Breast epithelium (tissue), 4 donors: ENCODE measurements around the gene SMCR8. TPM values are rescaled to one million over a fixed set of nuclear protein-coding genes. Genes with fewer than 3 reads are reported as not detected.

Experiments
- DNase-seq, 2 donors: peaks; one replicate each; pipeline ENCODE4 v3.0.0-alpha.2; 2019; ENCODE audit warnings: low spot score in 2 of 2
- H3K27ac ChIP-seq, 2 donors: fragments of 200-600 bp; sonication (generic) in 1 of 2; one replicate each; pipeline ENCODE4 v1.5.1; 2016 to 2019; ENCODE audit warnings: mild to moderate bottlenecking in 1 of 2
- H3K27me3 ChIP-seq, 2 donors: fragments of 200-600 bp; sonication (generic) in 1 of 2; one replicate each; pipeline versions ENCODE4 v1.5.1 to v1.6.0; 2017 to 2019; ENCODE audit warnings: control low read depth in 1 of 2, mild to moderate bottlenecking in 1 of 2
- H3K36me3 ChIP-seq: fragments of 200-600 bp; one replicate; pipeline ENCODE4 v1.5.1; 2019
- H3K4me1 ChIP-seq, 2 donors: fragments of 200-600 bp; sonication (generic); one replicate each; pipeline ENCODE4 v1.5.1; 2016 to 2019; ENCODE audit warnings: control low read depth in 1 of 2
- H3K4me3 ChIP-seq, 3 donors: fragments of 200-600 bp; sonication (generic); 1 replicate in 2 of 3; 2 replicates in 1 of 3; pipeline ENCODE4 v1.5.1; 2016 to 2019; ENCODE audit warnings: mild to moderate bottlenecking in 3 of 3, moderate library complexity in 2 of 3
- H3K9me3 ChIP-seq, 2 donors: fragments of 200-600 bp; sonication (generic) in 1 of 2; one replicate each; pipeline ENCODE4 v1.5.1; 2016 to 2019; ENCODE audit warnings: control low read depth in 1 of 2
- POLR2A ChIP-seq: fragments of 450-650 bp; IDR thresholded peaks from one replicate; pipeline ENCODE4 v1.6.1; 2016; ENCODE audit warnings: antibody characterized with exemption, mild to moderate bottlenecking, moderate library complexity
- POLR2AphosphoS5 ChIP-seq, 3 donors: sonication (generic); formaldehyde crosslinking; IDR thresholded peaks; one replicate each; pipeline ENCODE4 v1.6.1; 2017; ENCODE audit warnings: antibody characterized with exemption in 3 of 3
- intact Hi-C: fragments of 100-400 bp; cut with DNase I; formaldehyde crosslinking; loops from one replicate; pipeline ENCODE4 v1.15.1; 2023; ENCODE audit warnings: low total_unique reads
- total RNA-seq, 3 donors: library from RNA; depleted of rRNA; stranded (reverse); fragments of >200 nt; gene quantifications; one replicate each; pipeline ENCODE4 v1.1.0, GENCODE V29; 2016
- TF ChIP-seq, protein P1 (sequence below), 3 donors: fragments of 450-650 bp; IDR thresholded peaks; one replicate each; pipeline ENCODE4 v1.5.1; 2016 to 2017; ENCODE audit warnings: antibody characterized with exemption in 3 of 3, mild to moderate bottlenecking in 3 of 3, moderate library complexity in 3 of 3

Gene SMCR8
- total RNA-seq, 3 donors from 2014 or later = 16.4 to 20.9 (median 16.8) TPM

DNA sequence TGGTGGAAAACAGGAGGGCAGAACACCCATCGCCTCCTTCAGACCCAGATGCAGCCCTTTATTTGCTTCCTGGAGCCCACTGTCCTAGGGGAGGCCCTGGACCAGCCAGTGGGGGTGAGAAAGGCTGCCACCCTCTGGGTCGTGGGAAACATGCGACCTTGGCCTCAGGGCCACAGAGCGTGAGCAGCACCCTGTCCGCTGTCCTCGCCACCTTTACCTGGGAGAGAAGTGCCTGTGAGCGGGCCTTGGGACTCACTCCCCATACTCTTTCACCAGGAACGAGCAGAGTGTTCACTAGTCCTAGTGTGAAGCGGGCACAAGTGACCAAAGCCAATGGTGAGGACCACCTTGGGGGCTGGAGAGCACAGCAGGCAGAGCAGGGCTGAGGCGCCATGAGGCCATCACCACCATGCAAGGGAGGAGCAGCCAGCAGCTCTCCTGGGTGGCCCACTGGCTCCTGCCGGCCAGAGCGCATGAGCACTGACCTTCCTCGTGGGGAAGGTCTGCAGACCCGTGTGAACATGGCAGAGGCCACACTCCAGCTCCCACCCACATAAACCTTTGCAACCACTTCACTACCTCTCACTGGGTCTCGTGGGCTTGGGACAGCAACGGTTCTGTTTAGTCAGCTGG, 8.5 kb downstream of the SMCR8 start:
- H3K4me1 ChIP-seq = peaks cover 9 to 25% of the 10 kb centered on the region in 2 donors
- no peak for DNase-seq
- TF ChIP-seq, protein P1, sequence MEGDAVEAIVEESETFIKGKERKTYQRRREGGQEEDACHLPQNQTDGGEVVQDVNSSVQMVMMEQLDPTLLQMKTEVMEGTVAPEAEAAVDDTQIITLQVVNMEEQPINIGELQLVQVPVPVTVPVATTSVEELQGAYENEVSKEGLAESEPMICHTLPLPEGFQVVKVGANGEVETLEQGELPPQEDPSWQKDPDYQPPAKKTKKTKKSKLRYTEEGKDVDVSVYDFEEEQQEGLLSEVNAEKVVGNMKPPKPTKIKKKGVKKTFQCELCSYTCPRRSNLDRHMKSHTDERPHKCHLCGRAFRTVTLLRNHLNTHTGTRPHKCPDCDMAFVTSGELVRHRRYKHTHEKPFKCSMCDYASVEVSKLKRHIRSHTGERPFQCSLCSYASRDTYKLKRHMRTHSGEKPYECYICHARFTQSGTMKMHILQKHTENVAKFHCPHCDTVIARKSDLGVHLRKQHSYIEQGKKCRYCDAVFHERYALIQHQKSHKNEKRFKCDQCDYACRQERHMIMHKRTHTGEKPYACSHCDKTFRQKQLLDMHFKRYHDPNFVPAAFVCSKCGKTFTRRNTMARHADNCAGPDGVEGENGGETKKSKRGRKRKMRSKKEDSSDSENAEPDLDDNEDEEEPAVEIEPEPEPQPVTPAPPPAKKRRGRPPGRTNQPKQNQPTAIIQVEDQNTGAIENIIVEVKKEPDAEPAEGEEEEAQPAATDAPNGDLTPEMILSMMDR (IDR thresholded peaks at IDR 0.05) = no peak
- TF ChIP-seq POLR2A (no peak), POLR2AphosphoS5 (IDR thresholded peaks at IDR 0.05) (no peak)
- no peak overlapping the region for H3K27ac ChIP-seq
- peaks cover 11% of the 10 kb centered on the region for H3K36me3 ChIP-seq
- intact Hi-C loops = no loop called here
- no peak overlapping the region for H3K4me3 ChIP-seq
- no peaks in the 10 kb centered on the region for H3K27me3 ChIP-seq
- H3K9me3 ChIP-seq = no peaks in the 10 kb centered on the region

GRCh38 chr17:18324140-18325050, 9.3 kb downstream of the SMCR8 start:
- H3K4me3 ChIP-seq = no peak overlapping the region
- DNase-seq = no peak
- H3K36me3 ChIP-seq = peaks cover 11% of the 10 kb centered on the region
- no peaks in the 10 kb centered on the region for H3K27me3 ChIP-seq
- intact Hi-C loops = no loop called here
- no peak overlapping the region for H3K27ac ChIP-seq
- no peaks in the 10 kb centered on the region for H3K9me3 ChIP-seq
- TF ChIP-seq, protein P1 (IDR thresholded peaks at IDR 0.05) = no peak
- no peak for TF ChIP-seq POLR2A
- no peak for TF ChIP-seq POLR2AphosphoS5 (IDR thresholded peaks at IDR 0.05)
- peaks cover 2 to 17% of the 10 kb centered on the region in 2 donors for H3K4me1 ChIP-seq

- Histone ChIP-seq H3K4me1 (peaks cover 0 to under 1% of the 10 kb centered on the region in 2 donors), H3K9me3 (no peaks in the 10 kb centered on the region), H3K4me3 (no peak overlapping the region), H3K36me3 (peaks cover 11% of the 10 kb centered on the region), H3K27me3 (no peaks in the 10 kb centered on the region), H3K27ac (no peak overlapping the region)
- DNase-seq = no peak
- intact Hi-C loops = no loop called here
- TF ChIP-seq POLR2AphosphoS5 (IDR thresholded peaks at IDR 0.05) = no peak
These were observed 10.9 kb downstream of the SMCR8 start for GRCh38 chr17:18326039-18326438.

- H3K27me3 ChIP-seq = no peaks in the 10 kb centered on the region
- H3K4me1 ChIP-seq = no peaks in the 10 kb centered on the region
- TF ChIP-seq POLR2A (no peak), POLR2AphosphoS5 (IDR thresholded peaks at IDR 0.05) (no peak)
- TF ChIP-seq, protein P1 (IDR thresholded peaks at IDR 0.05) = no peak
- H3K9me3 ChIP-seq = no peaks in the 10 kb centered on the region
- no peak for DNase-seq
- peaks cover 11% of the 10 kb centered on the region for H3K36me3 ChIP-seq
- no peak overlapping the region for H3K4me3 ChIP-seq
- intact Hi-C loops = no loop called here
- no peak overlapping the region for H3K27ac ChIP-seq
These were observed 11.5 kb downstream of the SMCR8 start for GRCh38 chr17:18326572-18326971.

- intact Hi-C loops = no loop called here
- Histone ChIP-seq H3K27ac (no peak overlapping the region), H3K9me3 (no peaks in the 10 kb centered on the region), H3K4me1 (no peaks in the 10 kb centered on the region), H3K36me3 (peaks cover 11% of the 10 kb centered on the region), H3K27me3 (no peaks in the 10 kb centered on the region), H3K4me3 (no peak overlapping the region)
- DNase-seq = no peak
- TF ChIP-seq POLR2A (no peak), POLR2AphosphoS5 (IDR thresholded peaks at IDR 0.05) (no peak)
- TF ChIP-seq, protein P1 (IDR thresholded peaks at IDR 0.05) = no peak
These were observed 12.0 kb downstream of the SMCR8 start for GRCh38 chr17:18327093-18327492.
